GM10266 (cell line): Measurements from ENCODE around the gene GDF10.

Source experiments
- DNase-seq: peaks from one replicate; pipeline ENCODE4 v3.0.0; 2012; ENCODE audit errors: extremely low spot score
- CTCF ChIP-seq: IDR thresholded peaks from 2 replicates; pipeline ENCODE4 v1.5.1; 2012; ENCODE audit warnings: mild to moderate bottlenecking, low read depth; ENCODE audit not compliant: control insufficient read depth, insufficient read depth; ENCODE audit errors: missing control alignments

Gene GDF10

GRCh38 chr10:47299611-47300428 is at the start of gene GDF10:
Gene GDF10, plus strand, starts transcription at chr10:47300197. Its CDS starts 455 bp downstream, at chr10:47300652.
- no peak for DNase-seq
- TF ChIP-seq CTCF, result no peak

GRCh38 chr10:47252093-47252780 is 47.8 kb upstream of the GDF10 start:
- no peak for TF ChIP-seq CTCF
- DNase-seq, result no peak

DNA sequence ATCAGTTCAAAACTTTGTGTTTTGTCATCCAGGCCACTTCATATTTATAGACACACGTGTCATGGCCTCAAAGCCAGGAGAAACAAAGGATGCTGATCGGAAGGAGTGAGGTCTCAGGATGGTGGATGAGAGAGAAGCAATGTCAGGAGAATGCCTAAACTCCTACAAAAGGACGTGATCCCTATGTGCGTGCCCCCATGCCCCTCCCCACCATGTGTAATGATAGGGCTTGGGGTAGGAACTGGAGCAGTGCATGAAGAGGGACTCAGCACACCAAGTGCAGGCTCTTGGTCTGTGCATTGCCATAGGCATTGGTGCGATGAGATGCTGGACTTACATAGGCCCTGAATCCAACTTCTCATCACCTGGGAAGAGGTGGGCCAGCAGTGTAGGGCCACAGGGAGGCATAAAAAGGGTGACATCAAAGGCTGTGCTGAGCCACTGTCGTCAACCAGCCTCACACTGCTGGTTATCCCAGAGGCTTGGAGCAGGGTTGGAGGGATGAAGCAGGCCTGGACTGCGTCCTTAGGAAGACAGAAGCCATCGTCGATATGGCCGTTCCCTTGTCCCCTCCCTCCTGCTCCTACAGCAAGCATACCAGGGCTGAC is 46.9 kb upstream of the GDF10 start:
- no peak for TF ChIP-seq CTCF
- DNase-seq, result no peak

- TF ChIP-seq CTCF, result no peak
- DNase-seq, result no peak
These were observed 46.2 kb upstream of the GDF10 start for GRCh38 chr10:47253651-47254375.

DNA sequence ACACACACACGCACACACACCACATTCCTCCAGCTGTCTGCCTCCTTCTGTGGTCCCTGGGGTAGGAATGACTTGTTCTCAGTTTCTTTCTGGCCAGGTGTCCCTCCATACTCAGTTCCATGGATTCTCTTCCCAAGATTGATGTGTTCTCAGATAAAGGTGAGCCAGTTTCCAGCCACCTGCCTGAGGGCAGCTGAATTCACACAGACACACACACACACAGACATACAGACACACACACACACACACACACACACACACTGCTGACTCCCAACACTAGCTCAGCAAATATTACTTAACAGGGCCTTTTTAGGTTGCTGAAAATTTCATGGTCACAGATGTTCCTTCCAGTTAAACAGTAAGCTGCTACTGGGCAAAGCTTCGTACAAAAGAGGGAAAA is 45.4 kb upstream of the GDF10 start:
- DNase-seq, result no peak
- TF ChIP-seq CTCF, result no peak

GRCh38 chr10:47255033-47255813 is 44.8 kb upstream of the GDF10 start:
- DNase-seq, result no peak
- no peak for TF ChIP-seq CTCF
